Brain pericyte (primary cell): ENCODE results near the gene ACACB.

ENCODE experiments used
- DNase-seq: peaks from one replicate; pipeline ENCODE4 v3.0.0-alpha.2; 2012; ENCODE audit warnings: low read depth, low spot score

Gene ACACB

DNA sequence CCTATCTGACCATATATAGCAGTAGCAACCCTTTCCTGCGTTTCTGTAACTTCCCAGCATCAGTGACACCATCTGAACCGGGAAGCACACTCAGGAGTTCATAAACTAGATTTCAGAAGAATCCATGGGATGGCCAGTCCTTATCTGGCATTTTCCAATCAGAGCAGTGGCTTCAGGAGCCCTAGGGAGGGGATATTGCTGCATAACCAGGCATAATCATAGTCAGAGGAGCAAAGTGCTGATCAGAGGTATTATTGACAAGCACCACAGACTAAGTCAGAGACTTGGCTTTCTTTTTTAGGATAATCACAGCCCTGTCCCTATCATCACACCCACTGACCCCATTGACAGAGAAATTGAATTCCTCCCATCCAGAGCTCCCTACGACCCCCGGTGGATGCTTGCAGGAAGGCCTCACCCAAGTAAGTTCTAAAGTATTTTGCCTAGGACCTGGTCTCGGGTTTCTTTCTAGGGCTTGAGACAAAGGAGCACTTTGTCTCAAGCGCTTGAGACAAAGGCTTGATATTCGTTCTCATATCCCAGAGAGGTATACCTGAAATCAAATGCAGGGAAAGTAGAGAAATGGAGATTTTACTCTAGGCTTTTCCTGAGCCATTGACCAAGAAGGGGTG lies 137.6 kb downstream of the ACACB start:
- no peak for DNase-seq

DNA sequence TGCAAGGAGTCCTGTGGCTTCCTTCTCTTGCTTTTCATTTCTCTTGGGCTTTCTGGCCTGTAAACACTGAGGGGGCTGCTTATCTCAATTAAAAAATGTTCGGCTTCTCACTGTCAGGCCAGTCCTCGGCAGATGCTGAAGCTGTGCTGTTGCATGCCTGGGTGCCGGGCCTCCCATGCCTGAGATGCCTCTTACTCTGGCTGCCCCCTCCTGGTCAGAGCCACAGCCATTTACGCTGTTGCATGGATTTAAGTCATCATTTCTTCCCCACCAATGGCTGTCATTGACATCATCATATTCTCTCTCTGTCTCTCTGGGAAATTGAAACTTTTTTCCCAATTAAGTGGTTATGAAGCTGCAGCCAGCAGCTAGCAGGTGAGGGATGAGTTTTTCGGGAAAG lies 139.0 kb downstream of the ACACB start:
- no peak for DNase-seq

DNA sequence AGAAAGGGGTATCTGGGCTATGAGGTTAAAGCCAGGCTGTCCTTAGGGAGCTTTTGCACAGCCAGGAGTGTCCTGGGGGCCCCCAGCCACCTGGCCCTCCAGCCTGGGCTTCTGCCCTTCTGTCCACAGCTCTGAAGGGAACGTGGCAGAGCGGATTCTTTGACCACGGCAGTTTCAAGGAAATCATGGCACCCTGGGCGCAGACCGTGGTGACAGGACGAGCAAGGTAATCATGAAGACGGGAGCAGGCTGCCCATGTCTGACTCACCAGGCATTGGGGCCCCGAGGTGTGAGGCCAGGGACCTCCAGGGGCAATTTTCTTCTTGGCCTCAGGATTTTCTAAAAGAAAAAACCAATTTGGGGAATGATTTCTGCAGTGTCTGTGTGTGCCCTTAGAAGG lies 139.6 kb downstream of the ACACB start:
- DNase-seq: no peak

DNA sequence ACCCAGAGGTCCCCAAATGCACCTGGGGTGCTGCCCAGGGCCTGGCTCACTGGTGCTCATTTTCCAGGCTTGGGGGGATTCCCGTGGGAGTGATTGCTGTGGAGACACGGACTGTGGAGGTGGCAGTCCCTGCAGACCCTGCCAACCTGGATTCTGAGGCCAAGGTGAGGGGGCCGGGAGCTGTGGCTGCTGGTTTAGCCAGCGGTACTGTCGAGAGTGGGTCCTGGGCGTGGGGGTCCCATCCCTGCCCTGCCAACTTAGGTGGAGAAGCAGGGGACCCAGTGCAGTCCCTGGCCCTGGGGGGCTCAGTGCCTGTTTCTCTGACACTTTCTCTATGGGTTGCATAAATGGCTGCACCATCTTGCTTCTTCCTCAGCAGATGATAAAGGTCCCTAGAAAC lies 141.8 kb downstream of the ACACB start:
- no peak for DNase-seq

DNA sequence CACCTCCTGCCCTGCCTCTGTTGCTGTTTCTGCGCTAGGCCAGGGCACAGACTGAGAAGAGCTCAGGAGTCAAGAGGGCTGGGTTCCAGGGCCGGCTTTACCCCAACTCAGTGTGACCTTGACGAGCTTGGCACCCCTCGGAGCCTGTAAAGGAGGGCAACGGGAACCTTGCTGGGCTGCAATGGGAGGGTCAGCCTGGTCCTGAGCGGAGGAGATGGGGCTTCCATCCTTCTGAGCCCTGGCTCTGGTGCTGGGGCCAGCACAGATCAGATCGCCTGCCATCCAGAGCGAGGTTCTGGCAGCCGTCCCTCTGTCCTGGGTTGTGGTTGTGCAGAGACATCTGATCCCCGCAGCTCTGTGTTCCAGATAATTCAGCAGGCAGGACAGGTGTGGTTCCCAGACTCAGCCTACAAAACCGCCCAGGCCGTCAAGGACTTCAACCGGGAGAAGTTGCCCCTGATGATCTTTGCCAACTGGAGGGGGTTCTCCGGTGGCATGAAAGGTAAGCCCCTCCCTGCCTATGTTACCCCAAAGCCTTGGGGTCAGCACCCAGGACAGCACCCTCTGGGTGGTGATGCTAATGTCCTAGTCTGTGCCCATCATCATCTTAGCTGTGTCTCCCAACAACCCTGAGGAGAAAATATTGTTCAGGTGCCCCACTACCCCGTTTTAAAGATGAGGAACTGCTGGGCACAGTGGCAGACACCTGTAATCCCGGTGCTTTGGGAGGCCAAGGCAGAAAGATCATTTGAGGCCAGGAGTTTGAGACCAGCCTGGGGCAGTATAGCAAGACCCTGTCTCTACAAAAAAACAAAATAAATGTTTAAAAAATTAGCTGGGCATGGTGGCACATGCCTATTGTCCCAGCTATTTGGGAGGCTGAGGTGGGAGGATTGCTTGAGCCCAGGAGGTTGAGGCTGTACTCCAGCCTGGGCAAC lies 142.5 kb downstream of the ACACB start:
- DNase-seq: no peak

DNA sequence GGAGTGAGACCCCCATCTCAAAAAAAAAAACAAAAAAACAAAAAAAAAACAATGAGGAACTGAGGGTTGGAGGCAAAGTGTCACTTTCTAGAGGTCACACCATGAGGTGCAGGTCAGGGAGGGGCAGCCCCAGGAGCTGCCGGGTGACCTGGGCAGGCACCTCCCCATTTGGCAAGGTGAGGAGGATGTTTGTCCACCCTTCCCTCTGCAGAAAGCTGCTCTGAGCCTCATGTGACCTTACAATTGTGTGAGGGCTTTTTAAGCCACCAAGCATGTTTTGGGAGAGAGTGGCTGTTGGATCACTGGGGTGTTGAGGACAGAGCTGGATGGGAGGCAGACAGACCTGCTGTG lies 143.1 kb downstream of the ACACB start:
- DNase-seq: no peak

DNA sequence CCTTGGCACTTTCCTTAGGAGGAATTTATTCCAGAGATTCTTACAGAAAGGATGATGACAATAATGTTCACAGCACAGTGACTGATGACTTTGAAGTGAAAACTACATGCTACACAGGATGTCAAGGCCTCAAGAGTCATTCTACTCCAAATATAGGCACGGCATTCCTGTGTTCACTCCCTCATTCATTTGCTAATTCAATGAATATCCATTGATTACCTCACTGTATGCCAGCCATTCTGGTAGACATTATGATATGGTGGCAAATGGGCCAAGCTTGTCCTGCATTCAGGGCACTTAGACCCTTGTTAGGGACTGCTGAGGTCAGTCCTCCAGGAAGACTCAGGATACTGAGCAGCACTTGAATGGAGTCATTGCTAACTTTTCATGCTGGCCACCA lies 144.7 kb downstream of the ACACB start:
- DNase-seq: no peak

DNA sequence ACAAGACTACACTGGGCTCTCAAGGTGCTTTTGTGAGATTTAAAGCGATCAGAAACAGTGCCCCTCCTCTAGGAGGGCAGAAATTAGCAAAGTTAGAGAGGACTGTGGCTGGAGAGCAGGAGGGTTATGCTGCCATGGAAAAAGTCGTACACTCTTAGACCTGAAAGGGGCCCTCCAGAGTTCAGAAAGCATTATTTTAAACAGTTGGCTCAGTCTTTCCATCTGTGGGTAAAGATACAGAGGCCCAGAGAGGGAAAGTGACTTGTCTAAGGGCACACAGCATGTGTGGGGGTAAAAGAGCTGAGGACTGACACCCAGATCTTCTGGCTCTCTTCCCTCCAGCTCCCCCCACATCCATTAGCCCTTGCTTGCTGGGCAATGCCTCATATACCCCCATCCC lies 145.6 kb downstream of the ACACB start:
- DNase-seq: no peak

DNA sequence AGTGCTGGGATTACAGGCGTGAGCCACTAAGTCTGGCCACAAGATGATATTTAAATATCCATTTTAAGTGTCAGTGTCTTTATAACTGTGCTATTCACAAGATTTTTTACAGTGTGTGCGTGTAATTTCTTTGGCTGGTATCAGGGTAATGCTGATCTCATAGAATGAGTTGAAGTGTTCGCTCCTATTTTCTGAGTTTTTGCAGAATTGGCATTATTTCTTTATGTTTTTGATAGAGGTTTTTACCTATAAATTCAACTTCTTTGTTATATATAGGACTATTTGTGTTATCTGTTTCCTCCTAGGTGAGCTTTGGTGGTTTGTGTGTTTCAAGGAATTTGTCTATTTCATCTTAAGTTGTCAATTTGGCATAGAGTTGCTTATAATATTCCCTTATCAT lies 147.1 kb downstream of the ACACB start:
- no peak for DNase-seq

DNA sequence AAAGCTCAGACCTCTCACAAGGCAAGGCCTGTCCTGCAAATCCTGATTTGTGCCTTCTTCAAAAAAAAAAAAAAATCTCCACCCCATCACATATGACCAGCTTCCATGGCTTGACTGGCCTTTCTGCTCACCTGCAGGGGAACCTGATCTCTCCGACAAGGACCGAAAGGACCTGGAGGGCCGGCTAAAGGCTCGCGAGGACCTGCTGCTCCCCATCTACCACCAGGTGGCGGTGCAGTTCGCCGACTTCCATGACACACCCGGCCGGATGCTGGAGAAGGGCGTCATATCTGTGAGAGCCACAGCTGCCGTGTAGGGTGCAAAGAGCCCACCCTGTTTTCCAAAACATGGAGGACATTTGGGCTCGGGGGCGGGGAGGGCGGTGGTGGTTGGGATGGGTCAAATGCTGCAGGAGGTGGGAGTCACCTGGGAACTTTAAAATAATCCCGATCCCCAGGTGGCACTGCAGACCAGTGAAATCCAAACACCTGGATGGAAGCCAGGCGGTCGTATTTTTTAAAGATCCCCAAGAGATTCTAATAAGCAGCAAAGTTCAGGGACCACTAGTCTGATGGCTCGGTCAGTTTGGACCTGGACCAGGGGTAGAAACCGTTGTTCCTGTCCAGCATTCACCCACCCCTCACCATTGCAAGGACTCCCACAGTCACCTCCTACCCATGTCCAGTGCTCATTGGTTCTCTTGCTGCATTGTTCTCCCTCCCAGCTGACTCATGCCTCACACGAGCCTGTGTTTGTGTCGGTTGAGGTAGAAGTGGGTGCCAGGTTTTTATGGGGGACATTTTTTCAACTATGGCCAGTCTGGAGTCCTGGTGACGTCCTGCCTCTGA lies 147.9 kb downstream of the ACACB start:
- DNase-seq: no peak

DNA sequence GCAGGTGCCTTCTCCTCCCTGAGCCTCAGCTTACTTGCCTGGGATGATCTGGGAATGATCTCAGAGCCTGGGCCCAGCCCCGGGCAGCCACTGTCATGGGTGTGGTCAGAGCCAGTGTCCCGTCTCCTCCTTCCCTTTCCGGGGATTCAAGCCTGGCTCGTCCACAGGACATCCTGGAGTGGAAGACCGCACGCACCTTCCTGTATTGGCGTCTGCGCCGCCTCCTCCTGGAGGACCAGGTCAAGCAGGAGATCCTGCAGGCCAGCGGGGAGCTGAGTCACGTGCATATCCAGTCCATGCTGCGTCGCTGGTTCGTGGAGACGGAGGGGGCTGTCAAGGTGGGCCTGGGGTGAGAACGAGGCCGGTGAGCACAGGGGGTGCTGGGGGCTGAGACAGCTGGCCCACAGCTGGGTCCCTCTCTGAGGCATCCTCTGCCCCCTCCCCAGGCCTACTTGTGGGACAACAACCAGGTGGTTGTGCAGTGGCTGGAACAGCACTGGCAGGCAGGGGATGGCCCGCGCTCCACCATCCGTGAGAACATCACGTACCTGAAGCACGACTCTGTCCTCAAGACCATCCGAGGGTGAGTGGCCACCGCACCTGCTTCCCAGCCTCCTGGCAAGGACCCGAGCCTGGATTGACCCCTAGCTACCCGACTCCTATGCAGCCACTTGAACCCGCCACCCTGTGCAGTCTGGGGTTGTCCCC lies 148.7 kb downstream of the ACACB start:
- DNase-seq: no peak

DNA sequence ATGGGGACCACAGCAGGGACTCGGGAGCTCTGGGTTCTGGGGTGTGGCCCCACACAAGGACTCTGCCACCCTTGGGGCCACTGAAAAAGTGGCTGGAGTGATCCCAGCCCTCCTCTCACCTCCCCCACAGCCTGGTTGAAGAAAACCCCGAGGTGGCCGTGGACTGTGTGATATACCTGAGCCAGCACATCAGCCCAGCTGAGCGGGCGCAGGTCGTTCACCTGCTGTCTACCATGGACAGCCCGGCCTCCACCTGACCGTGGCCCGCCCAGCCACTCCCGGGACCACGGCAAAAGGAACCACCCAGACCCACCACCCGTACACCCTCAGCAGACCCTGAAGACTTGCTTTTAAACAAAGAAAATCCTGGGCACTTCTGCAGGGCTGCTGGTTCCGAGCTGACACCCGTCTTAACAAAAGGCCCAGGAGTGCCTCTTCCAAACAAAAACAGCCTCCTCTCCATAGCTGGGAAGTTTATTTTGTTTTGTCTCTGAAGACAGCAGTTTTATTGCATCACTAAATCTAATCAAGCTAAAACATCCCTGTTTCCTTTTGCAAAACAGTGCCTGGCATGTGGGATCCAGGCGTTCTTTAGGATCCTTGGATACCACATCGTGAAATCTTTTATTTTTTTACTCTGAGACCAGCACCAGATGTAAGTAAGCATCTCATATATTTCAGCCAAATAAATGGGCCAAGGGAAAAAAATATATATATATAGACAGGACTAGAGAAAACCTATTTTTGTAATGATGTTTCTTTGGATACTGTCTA lies 149.9 kb downstream of the ACACB start:
- no peak for DNase-seq

DNA sequence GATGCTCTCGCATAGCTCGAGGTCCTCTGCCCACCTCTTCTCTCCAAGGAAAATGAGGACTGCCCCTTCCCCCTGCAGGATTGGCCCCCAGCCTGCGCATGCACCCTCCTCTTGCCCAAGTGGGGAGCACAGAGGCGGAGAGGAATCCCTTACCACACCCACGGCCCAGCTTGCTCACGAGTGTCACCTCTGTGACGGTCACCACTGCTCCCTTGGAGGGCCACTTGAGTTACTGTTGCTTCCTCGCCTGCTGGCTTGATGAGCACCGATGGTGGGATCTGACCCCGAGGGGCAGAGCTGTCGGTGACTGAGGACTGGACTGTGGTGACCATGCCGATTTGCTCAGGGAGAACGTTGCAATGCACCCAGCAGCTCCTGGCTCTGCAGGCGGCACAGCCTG lies 151.0 kb downstream of the ACACB start:
- DNase-seq: no peak

DNA sequence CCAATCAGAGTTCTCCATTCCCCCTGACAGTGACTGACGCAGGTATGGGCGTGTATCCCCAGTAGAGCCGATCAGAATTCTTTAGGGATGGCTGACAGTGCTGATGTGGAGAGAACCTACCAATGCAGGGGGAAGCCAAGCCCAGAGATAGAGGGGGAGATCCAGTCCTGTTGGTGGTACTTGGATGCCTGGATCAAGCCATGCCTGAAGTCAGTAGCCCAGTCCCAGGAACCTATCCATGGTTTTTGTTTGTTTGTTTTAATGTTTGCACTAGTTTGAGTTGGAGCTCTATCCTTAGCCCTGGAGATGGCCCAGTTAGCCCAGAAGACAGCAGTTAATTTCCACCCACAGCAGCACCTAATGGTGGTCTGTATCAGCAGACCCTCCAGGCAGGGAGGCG lies 152.5 kb downstream of the ACACB start:
- DNase-seq: no peak

DNA sequence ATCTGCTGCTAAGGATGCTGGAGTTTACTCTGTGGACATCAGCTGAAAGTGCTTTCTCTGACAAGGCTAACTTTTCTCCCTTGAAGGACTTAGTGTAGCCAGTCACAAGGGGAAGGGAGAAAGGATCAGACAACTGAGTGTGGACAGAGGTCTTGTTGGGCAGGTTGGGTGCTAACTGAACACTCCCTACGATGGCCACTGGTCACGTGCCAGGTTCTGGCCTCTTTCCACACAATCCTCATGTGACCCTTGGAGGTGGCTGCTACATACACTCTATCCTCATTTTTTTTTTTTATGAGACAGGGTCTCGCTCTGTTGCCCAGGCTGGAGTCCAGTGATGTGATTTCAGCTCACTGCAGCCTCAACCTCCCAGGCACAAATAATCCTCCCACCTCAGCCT lies 153.0 kb downstream of the ACACB start:
- DNase-seq: no peak

DNA sequence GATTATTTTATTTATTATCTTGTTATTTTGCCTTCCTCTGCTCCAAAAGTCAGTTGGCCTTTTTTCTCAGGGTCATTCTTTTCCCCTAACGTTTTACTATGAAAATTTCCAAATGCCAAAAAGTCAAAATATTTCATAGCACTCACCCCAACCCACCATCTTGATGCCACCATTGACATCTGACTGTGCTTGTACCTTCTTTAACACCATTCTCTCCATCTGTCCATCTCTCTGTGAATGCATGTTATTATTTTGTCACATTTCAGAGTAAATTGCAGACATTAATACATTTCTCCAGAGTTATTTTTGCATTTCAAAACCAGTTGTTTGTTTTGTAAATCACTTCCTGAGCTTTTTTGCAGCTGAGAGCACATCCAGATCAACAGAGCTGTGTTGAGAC lies 154.1 kb downstream of the ACACB start:
- no peak for DNase-seq

DNA sequence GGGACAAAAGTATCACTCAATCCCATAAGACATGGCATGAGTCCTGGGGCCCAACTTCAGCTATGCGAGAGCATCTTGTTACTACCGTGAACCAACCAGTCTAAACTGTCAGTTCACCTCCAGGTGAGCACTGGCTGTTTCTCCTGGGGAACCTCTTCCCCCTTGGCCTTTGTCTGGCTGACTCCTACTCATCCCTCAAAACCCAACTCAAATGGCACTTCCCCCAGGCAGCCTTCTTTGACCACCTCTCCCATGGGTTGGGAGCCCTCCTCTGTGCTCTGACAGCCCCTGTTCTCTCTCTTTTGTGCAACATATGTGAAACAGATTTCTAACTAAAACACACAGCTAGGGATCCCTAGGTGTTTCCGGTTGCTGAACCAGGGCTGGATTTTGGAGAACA lies 155.0 kb downstream of the ACACB start:
- DNase-seq: no peak

DNA sequence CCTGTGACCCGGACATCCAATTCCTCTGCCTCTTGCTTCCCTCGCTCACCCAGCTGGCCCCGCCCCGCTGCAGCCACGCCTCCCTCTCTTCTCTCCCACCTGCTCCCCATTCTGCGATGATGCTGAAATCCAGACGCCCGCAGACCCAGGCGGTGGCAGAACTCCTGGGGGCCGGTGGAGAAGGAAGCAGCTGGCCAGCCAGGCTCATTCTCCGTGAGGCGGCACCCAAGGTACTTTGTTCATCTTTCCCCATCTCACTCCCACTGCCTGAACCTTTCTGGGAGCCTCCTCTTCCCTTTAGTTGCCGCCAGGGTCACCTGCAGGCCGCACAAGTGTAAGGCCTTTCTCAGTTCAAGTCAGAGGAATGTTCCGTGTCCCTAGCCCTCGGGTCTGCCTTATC lies 157.0 kb downstream of the ACACB start:
- DNase-seq: no peak

DNA sequence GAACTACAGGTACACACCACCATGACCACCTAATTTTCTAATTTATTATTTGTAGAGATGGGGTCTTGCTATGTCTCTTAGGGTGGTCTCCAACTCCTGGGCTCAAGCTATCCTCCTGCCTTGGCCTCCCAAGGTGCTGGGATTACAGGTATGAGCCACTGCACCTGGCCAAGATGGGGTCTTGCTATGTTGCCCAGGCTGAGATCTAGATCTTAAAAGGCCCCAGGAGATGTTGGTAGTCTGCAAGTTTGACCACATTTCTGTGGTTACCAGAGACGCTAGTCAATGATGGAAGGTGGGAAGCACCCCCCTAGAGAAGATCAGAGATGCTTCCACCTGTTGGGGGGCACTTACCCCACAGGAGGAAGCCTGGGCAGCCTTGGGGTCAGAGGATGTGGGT lies 158.0 kb downstream of the ACACB start:
- DNase-seq: no peak

DNA sequence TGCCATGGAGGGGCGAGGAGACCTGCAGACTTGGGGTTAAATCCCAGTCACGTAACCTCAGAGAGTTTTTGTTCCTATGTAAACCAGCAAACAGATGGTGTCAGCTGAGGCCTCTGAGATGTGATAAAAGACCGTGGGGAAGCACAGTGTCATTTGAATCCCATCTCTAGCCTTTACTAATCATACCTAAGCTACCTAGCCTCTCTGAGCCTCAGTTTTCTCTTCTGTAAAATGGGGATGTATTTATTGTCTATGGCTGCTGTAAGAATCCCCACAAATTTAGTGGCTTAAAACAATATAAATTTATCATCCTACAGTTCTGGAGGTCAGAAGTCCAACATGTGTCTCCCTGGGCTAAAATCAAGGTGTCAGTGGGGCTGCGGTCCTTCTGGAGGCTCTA lies 158.8 kb downstream of the ACACB start:
- DNase-seq: no peak

DNA sequence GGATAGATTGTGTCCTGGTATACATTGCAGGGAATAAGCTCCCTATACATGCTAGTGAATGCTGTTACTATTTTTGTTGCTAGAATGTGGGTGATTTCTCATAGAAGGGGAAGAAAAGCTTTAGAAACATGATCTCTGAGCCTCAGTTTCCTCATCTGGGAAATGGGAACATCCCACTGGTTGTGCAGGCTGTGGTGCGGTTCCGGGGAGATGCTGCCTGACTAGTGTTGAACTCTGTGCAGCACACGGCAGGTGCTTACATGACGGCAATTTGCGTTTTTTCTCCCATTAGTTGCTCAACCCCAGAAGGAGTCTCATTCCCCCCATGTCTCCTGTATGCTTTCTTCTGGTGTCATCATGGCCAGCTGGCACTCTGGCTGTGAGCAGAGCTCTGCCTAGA lies 159.8 kb downstream of the ACACB start:
- DNase-seq: no peak
